ENCODE measurements around the gene ZNF850.

DNA sequence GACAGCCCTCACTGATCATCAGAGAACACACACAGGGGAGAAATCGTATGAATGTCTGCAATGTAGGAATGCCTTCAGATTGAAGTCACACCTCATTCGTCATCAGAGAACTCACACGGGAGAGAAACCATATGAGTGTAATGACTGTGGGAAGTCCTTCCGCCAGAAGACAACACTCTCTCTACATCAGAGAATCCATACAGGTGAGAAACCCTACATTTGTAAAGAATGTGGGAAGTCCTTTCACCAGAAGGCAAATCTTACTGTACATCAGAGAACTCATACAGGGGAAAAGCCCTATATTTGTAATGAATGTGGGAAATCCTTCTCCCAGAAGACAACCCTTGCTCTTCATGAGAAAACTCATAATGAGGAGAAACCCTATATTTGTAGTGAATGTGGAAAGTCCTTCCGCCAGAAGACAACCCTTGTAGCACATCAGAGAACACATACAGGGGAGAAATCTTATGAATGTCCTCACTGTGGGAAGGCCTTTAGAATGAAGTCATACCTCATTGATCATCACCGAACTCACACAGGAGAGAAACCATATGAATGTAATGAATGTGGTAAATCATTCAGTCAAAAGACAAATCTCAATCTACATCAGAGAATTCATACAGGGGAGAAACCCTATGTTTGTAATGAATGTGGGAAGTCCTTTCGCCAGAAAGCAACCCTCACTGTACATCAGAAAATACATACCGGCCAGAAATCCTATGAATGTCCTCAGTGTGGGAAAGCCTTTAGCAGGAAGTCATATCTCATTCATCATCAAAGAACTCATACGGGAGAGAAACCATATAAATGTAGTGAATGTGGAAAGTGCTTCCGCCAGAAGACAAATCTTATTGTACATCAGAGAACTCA lies 52.7 kb downstream of the ZNF850 start:
- TF ChIP-seq POLR2A (IDR thresholded peaks at IDR 0.05), result no peak
- TF ChIP-seq, protein P1, sequence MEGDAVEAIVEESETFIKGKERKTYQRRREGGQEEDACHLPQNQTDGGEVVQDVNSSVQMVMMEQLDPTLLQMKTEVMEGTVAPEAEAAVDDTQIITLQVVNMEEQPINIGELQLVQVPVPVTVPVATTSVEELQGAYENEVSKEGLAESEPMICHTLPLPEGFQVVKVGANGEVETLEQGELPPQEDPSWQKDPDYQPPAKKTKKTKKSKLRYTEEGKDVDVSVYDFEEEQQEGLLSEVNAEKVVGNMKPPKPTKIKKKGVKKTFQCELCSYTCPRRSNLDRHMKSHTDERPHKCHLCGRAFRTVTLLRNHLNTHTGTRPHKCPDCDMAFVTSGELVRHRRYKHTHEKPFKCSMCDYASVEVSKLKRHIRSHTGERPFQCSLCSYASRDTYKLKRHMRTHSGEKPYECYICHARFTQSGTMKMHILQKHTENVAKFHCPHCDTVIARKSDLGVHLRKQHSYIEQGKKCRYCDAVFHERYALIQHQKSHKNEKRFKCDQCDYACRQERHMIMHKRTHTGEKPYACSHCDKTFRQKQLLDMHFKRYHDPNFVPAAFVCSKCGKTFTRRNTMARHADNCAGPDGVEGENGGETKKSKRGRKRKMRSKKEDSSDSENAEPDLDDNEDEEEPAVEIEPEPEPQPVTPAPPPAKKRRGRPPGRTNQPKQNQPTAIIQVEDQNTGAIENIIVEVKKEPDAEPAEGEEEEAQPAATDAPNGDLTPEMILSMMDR (IDR thresholded peaks at IDR 0.05 in 8 of 11, conservative IDR thresholded peaks at IDR 0.05 in 3 of 11), result no peak
